ENCODE measurements around the gene MAGEA1. TPM values are rescaled to one million over a fixed set of nuclear protein-coding genes. Genes with fewer than 3 reads are reported as not detected.

Gene MAGEA1
- total RNA-seq, 1 experiment from 2014 or later: not detected

DNA sequence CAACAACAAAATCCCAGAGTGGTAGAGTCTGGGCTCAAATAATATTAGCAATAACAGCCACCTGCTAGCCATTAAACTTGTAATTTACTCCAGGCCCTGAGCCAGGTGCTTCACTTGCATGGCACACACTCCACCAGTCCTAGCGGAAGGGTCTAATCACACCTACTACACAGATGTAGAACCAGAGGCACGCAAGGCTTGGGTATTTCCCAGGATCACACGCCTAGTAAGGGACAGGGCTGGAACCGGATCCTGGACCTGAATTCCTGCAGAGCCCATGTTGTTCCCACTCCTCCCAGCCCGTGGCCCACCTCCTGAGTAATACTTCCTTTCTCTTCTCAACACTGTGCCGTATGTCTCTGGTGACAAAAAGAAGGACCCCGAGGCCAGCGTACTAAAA lies 5.7 kb downstream of the MAGEA1 start (continued):
- TF ChIP-seq CBX3 (IDR thresholded peaks at IDR 0.05; ENCODE audit: low read depth) (no peak), EZH2phosphoT487 (IDR thresholded peaks at IDR 0.05; ENCODE audit: borderline replicate concordance) (no peak), ZNF274 (IDR thresholded peaks at IDR 0.05; ENCODE audit: low read depth, low read length) (no peak), TCF7L2 (IDR thresholded peaks at IDR 0.05; ENCODE audit: borderline replicate concordance, extremely low read depth, insufficient read depth, insufficient read length) (no peak), YY1 (IDR thresholded peaks at IDR 0.05; ENCODE audit: extremely low read depth, insufficient replicate concordance, low read depth, low read length) (no peak), ZFX (IDR thresholded peaks at IDR 0.05) (no peak)

GRCh38 chrX:153190381-153190780 lies 11.3 kb downstream of the MAGEA1 start:
- ChIA-PET POLR2A (no interaction called here), RAD21 (ENCODE audit: low non-redundant PET in 1 of 2, low total read pairs in 2 of 2, uncharacterized antibody in 2 of 2, unreplicated experiment in 2 of 2) (no interaction called here), CTCF (no interaction called here)
- no peaks in the 10 kb centered on the region for H3K9me3 ChIP-seq (ENCODE audit: control insufficient read depth in 1 of 2, insufficient read depth in 1 of 2, low read depth in 1 of 2, low read length in 2 of 2)
- no peaks in the 10 kb centered on the region for H3K9me2 ChIP-seq (ENCODE audit: insufficient read depth)
- peaks cover 20% of the 10 kb centered on the region for H3K27me3 ChIP-seq (ENCODE audit: insufficient read depth, low read length)
- BruUV-seq (replicated peaks): no TSS peak
- ATAC-seq: no peak
- DNase-seq (ENCODE audit: low read depth, low spot score): no peak
- TF ChIP-seq CTCF (IDR thresholded peaks at IDR 0.05 in 2 of 3, conservative IDR thresholded peaks at IDR 0.05 in 1 of 3; ENCODE audit: borderline replicate concordance in 1 of 3, insufficient read depth in 1 of 3, low read depth in 2 of 3, low read length in 2 of 3) (0 out of 6 replicates have a peak, but pooled peaks of 1 of the 3 experiments have one; percentile 5), JUND (IDR thresholded peaks at IDR 0.05) (no peak), CBX3 (IDR thresholded peaks at IDR 0.05; ENCODE audit: low read depth) (no peak), ZNF274 (IDR thresholded peaks at IDR 0.05; ENCODE audit: low read depth, low read length) (no peak)
- intact Hi-C loops (cut with micrococcal nuclease): no loop called here
- H4K20me1 ChIP-seq (ENCODE audit: insufficient read depth): no peaks in the 10 kb centered on the region
- H2AFZ ChIP-seq (ENCODE audit: low read depth, low read length, poor library complexity, severe bottlenecking): no peak overlapping the region
- no peaks in the 10 kb centered on the region for H3K36me3 ChIP-seq (ENCODE audit: control insufficient read depth in 1 of 2, insufficient read depth in 2 of 2, low read length in 2 of 2)
- H3K79me2 ChIP-seq (ENCODE audit: insufficient read depth, low read length): no peaks in the 10 kb centered on the region
- H3K4me2 ChIP-seq (ENCODE audit: low read length): no peak overlapping the region
- H3K9ac ChIP-seq (ENCODE audit: low read length): no peak overlapping the region
- H3K4me3 ChIP-seq (replicated peaks in 1 of 2; ENCODE audit: low read depth in 1 of 2, low read length in 2 of 2): no peak overlapping the region
- H3K27ac ChIP-seq (ENCODE audit: low read depth, low read length): no peak overlapping the region
- H3K4me1 ChIP-seq (ENCODE audit: control insufficient read depth in 1 of 2, insufficient read depth in 2 of 2, low read length in 2 of 2): no peaks in the 10 kb centered on the region
